ENCODE measurements around the gene MAP1LC3B.

MAP1LC3B gene

GRCh38 chr16:87391950-87392820, at the start of gene MAP1LC3B (continued):
- TF ChIP-seq ZNF449 (tag by site-specific recombination; IDR thresholded peaks at IDR 0.05) (peak; percentile 61; the same call in 1 of the 2 replicates), PRDM10 (tag by site-specific recombination; IDR thresholded peaks at IDR 0.05) (peak; percentile 94)

- TF ChIP-seq ZNF10 (tag by site-specific recombination; IDR thresholded peaks at IDR 0.05) (no peak), ZIC2 (tag by site-specific recombination; IDR thresholded peaks at IDR 0.05) (no peak)
- H3K4me3 ChIP-seq (ENCODE audit: low read depth, low read length), result no peak overlapping the region
- H3K36me3 ChIP-seq (ENCODE audit: control insufficient read depth in 2 of 2, insufficient read depth in 1 of 2, low read length in 2 of 2), result peaks cover 0 to 67% of the 10 kb centered on the region in 2 experiments; a peak in 2 of 3 replicates
- H3K4me1 ChIP-seq (ENCODE audit: control insufficient read depth, insufficient read depth, low read length), result no peaks in the 10 kb centered on the region
- POLR2A ChIA-PET, result no interaction called here
- H3K27ac ChIP-seq (ENCODE audit: extremely low read depth, low read depth, low read length), result no peak overlapping the region
- H3K9me3 ChIP-seq (ENCODE audit: control insufficient read depth, insufficient read depth, low read depth, low read length), result no peaks in the 10 kb centered on the region
- CTCF ChIA-PET, result no interaction called here
Measured at GRCh38 chr16:87342504-87342903, 49.6 kb upstream of the MAP1LC3B start.

- Histone ChIP-seq H3K9me3 (ENCODE audit: control insufficient read depth, insufficient read depth, low read depth, low read length) (no peaks in the 10 kb centered on the region), H3K27ac (ENCODE audit: extremely low read depth, low read depth, low read length) (no peak overlapping the region), H3K4me3 (ENCODE audit: low read depth, low read length) (no peak overlapping the region), H3K4me1 (ENCODE audit: control insufficient read depth, insufficient read depth, low read length) (no peaks in the 10 kb centered on the region), H3K36me3 (ENCODE audit: control insufficient read depth in 2 of 2, insufficient read depth in 1 of 2, low read length in 2 of 2) (peaks cover 0 to 69% of the 10 kb centered on the region in 2 experiments; a peak in 2 of 3 replicates)
- ChIA-PET CTCF (no interaction called here), POLR2A (no interaction called here)
- TF ChIP-seq ZNF112 (tag by site-specific recombination; IDR thresholded peaks at IDR 0.05) (no peak), ZIC2 (tag by site-specific recombination; IDR thresholded peaks at IDR 0.05) (peak; percentile 44; the same call in 1 of the 2 replicates)
Measured at GRCh38 chr16:87342978-87343752, 49.0 kb upstream of the MAP1LC3B start.

- ChIA-PET POLR2A (no interaction called here), CTCF (no interaction called here)
- H3K4me3 ChIP-seq (ENCODE audit: low read depth, low read length), result no peak overlapping the region
- H3K36me3 ChIP-seq (ENCODE audit: control insufficient read depth in 2 of 2, insufficient read depth in 1 of 2, low read length in 2 of 2), result peaks cover 0 to 71% of the 10 kb centered on the region in 2 experiments; a peak in 2 of 3 replicates
- H3K9me3 ChIP-seq (ENCODE audit: control insufficient read depth, insufficient read depth, low read depth, low read length), result no peaks in the 10 kb centered on the region
- H3K27ac ChIP-seq (ENCODE audit: extremely low read depth, low read depth, low read length), result no peak overlapping the region
- H3K4me1 ChIP-seq (ENCODE audit: control insufficient read depth, insufficient read depth, low read length), result no peaks in the 10 kb centered on the region
- TF ChIP-seq KLF16 (tag by site-specific recombination; IDR thresholded peaks at IDR 0.05) (no peak), ZNF843 (tag by site-specific recombination; IDR thresholded peaks at IDR 0.05) (no peak), PBX3 (CRISPR knock-in tag; IDR thresholded peaks at IDR 0.05) (no peak), ZNF510 (tag by site-specific recombination; IDR thresholded peaks at IDR 0.05; ENCODE audit: insufficient replicate concordance) (no peak), ELK4 (IDR thresholded peaks at IDR 0.05; ENCODE audit: borderline replicate concordance, low read depth, low read length) (no peak), ZNF398 (tag by site-specific recombination; IDR thresholded peaks at IDR 0.05) (no peak), ZNF433 (tag by site-specific recombination; IDR thresholded peaks at IDR 0.05; ENCODE audit: low read depth) (no peak), ZBTB8A (tag by site-specific recombination; IDR thresholded peaks at IDR 0.05) (no peak), SALL2 (tag by site-specific recombination; IDR thresholded peaks at IDR 0.05; ENCODE audit: borderline replicate concordance) (no peak), ZNF555 (tag by site-specific recombination; conservative IDR thresholded peaks at IDR 0.05) (no peak), EGR2 (tag by site-specific recombination; IDR thresholded peaks at IDR 0.05; ENCODE audit: low read depth) (no peak), OSR2 (tag by site-specific recombination; IDR thresholded peaks at IDR 0.05) (no peak), GLIS2 (tag by site-specific recombination; IDR thresholded peaks at IDR 0.05) (no peak)
Measured at GRCh38 chr16:87343753-87344050, 48.4 kb upstream of the MAP1LC3B start.
